ENCODE measurements around the gene RSPH9. TPM values are rescaled to one million over a fixed set of nuclear protein-coding genes. Genes with fewer than 3 reads are reported as not detected.

Gene RSPH9
- total RNA-seq, 1 donor: 0.18 TPM

DNA sequence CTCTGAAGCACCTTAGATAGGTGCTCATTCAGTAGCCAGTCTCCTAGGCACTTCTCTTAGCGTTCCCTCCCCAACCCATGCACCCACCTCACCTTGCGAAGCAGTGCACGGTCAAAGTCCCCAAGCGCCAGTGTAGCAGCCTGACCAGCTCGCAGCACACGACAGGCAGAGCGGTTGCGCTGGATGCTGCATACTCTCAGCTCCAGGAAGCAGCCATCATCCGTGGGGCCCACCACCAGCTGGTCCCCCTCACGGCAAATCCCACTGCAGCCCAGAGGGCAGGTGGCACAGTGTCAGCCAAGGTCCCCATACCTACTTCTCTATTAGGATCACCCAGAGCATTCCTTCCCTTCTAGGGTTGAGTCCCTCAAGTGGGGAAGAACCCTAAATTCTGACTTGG is 22.3 kb upstream of the RSPH9 start:
- TF ChIP-seq, protein P1, sequence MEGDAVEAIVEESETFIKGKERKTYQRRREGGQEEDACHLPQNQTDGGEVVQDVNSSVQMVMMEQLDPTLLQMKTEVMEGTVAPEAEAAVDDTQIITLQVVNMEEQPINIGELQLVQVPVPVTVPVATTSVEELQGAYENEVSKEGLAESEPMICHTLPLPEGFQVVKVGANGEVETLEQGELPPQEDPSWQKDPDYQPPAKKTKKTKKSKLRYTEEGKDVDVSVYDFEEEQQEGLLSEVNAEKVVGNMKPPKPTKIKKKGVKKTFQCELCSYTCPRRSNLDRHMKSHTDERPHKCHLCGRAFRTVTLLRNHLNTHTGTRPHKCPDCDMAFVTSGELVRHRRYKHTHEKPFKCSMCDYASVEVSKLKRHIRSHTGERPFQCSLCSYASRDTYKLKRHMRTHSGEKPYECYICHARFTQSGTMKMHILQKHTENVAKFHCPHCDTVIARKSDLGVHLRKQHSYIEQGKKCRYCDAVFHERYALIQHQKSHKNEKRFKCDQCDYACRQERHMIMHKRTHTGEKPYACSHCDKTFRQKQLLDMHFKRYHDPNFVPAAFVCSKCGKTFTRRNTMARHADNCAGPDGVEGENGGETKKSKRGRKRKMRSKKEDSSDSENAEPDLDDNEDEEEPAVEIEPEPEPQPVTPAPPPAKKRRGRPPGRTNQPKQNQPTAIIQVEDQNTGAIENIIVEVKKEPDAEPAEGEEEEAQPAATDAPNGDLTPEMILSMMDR (IDR thresholded peaks at IDR 0.05; ENCODE audit: insufficient read depth, low read length): no peak
- H3K4me3 ChIP-seq (ENCODE audit: low read depth, low read length): no peak overlapping the region
- no peak for DNase-seq (ENCODE audit: low read depth)

DNA sequence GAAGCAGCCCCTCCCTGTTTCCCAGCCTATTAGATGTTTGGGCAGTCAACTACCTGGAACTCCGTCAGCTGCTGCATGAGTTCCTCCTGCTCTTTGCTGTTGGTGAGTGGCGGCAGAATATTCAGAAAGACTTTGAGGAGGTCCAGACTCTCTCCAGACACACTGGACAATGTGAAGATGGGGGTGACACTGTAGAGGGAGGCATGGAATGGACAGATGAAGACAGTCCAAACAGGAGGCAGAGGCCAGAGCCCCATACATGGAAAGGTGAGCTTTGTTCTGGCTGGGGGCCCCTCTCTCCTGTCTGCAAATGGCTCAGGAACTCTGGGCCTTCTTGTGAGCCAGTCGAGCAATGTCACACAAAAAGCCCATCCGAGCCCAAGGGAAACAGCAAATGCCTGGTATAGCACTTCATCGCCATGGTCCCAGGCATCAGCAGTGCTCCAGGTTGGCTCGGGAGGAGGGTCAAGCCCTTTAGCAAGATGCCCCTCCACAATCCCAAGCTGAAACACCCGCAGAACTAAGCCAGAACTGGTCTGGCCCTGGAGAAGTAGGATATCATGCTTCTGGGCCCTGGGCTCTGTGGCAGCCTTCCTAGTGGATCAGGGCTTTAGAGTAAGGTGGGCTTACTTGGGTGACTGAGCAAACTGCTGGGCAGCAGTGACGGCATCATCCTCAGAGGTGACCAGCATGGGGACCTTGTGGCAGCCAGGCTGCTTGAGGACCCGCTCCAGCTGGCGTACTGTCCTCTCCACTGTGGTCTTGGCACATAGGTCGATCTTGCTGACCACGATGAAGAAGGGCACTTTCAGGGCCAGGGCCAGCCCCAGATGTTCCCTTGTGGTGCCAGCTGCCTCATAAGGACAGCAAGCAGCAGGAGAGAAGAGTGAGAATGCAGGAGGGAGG is 20.7 kb upstream of the RSPH9 start:
- DNase-seq (ENCODE audit: low read depth): no peak
- TF ChIP-seq, protein P1 (IDR thresholded peaks at IDR 0.05; ENCODE audit: insufficient read depth, low read length): no peak
- H3K4me3 ChIP-seq (ENCODE audit: low read depth, low read length): no peak overlapping the region

DNA sequence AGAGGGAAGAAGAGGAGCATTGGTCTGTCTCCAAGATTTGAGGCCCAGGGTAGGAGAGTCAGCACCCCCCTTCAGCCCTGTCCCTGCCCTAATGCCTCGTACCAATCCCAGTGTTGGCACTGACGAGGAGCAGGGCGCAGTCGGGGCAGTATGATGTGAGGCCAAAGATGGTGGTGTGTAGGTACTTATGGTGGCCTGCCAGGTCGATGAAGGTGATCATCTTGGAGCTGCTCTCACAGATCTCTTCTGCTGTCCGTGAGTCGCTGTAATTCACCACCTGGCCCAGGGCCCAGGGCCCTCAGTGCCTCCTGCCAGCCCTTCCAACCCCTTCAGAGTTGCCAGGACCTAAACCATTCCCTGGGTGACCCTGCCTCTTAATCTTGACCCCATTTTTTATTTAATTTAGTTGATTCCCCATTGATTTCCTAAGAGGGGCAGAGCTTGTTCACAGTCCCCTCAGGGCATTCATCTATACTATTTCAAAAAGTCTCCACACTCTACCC is 20.0 kb upstream of the RSPH9 start:
- TF ChIP-seq, protein P1 (IDR thresholded peaks at IDR 0.05; ENCODE audit: insufficient read depth, low read length): no peak
- no peak for DNase-seq (ENCODE audit: low read depth)
- no peak overlapping the region for H3K4me3 ChIP-seq (ENCODE audit: low read depth, low read length)

DNA sequence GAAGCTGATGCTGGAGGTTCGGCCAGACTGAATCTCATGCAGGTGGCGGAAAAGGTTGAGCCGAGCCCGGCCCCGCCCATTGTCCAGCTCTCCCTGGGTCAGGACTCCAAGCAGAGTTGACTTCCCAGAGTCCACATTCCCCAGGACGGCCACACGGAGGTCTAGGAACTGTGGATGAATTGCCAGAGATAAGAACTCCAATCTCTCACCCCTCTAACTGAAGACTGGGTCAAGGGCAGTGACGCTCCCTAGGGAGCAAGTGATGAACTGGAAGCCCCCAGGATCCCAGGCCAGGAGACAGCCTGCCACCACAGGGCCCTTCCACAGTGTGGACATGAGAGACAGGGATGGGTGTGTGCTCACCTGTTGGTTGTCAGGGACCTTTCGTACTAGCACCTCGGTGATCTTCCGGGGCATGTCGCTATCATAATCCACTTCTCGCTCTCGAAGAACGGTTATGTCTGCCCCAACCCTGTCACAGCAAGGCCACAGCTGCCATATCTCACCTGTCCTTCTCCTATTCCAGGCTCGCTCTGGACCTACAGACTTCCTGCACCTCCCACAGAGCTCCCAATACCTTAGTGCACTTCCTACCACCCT is 19.3 kb upstream of the RSPH9 start:
- TF ChIP-seq, protein P1 (IDR thresholded peaks at IDR 0.05; ENCODE audit: insufficient read depth, low read length): no peak
- no peak for DNase-seq (ENCODE audit: low read depth)
- no peak overlapping the region for H3K4me3 ChIP-seq (ENCODE audit: low read depth, low read length)

DNA sequence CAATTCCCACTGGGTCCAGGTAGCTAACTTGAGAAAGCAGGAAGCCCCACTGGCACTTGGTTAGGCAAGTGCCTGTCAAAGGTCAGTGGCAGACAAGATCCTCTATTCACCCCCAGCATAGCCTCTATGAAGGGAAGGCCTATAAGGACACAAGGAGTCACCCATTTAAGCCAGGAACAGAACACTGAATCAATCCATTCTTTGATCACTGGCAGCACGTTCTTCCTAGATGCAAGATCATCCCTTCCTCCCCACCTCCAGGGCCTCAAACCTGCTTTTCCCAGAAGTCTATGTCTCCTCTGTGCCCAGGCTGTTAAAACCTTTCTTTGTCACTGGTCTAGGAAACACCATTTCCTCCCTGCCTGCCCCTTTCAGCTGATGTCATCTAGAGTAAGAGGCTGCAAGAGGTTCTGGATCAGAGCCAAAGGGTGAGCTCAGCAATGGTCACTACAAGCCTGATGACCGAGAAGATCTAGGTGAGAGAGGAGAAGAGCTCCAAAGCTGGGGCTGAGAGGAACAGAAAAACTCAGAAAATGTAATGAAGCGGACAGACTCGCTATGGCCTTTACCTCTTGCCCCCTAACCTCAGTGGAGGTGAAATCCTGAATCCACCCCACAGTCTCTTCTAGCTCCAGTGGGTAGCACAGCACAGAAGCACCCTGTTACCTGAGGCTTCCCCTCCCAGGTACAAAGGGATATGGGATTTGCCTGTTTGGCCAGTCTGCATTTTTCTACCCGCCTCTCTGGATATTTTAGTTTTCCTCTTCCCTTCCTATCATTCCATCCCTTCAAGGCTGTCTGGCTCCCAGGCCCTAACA is 17.6 kb upstream of the RSPH9 start:
- TF ChIP-seq, protein P1 (IDR thresholded peaks at IDR 0.05; ENCODE audit: insufficient read depth, low read length): no peak
- H3K4me3 ChIP-seq (ENCODE audit: low read depth, low read length): peak overlapping the region; percentile 91
- DNase-seq (ENCODE audit: low read depth): peak; percentile 98

DNA sequence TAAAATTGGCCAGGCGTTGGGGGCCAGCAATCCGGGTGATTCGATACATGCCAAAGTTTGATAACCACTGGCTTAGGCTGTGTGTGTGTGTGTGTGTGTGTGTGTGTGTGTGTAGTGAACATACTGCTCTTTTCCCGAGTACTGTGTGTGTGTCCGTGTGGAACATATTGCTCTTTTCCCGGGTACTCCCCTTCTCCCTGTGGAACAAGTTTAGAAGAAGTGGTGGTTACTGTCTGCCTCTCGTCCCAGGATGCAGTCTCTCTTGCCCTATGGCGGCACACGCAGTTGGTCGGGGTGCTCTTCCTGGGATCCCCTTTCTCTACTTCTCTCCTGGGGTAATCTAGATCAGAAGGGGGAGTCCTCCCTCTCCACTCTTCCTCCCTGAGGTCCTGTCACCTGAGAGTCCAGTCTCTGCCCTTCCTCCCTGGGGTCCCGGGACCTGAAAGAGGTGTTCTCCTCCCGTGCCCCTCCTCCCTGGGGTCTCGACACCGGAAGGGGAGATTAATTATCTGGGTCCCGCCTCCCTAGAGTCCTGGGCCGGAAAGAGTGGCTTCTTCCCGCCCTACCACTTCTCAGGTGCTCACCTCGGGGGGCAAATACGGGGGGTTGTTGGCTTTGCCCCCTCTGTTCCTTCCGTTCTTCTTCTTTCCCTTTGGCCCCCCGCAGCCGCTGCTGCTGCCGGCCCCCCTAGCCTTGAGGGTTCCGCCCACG is 16.3 kb upstream of the RSPH9 start:
- H3K4me3 ChIP-seq (ENCODE audit: low read depth, low read length): peak overlapping the region; percentile 91
- DNase-seq (ENCODE audit: low read depth): peak; percentile 58
- TF ChIP-seq, protein P1 (IDR thresholded peaks at IDR 0.05; ENCODE audit: insufficient read depth, low read length): no peak

All from fibroblast of the aortic adventitia (primary cell).